Stimulated activated CD4-positive, alpha-beta T cell treated with anti-CD3 and anti-CD28 coated beads, Interleukin-15, amount 100 ng/mL, for 48 hours (primary cell): ENCODE measurements around the gene TEX2.
"Not testable (repeated sequence)": the region's sequence is repeated elsewhere in the genome, so short reads cannot be mapped to it uniquely, and the experiment has no call there.

ENCODE experiments used
- DNase-seq, 2 donors: peaks; one replicate each; pipeline ENCODE4 v3.0.0-alpha.2; 2020; ENCODE audit warnings: low read depth in 2 of 2

TEX2 gene

GRCh38 chr17:64182325-64183012 lies 80.6 kb downstream of the TEX2 start:
- no peak for DNase-seq

DNA sequence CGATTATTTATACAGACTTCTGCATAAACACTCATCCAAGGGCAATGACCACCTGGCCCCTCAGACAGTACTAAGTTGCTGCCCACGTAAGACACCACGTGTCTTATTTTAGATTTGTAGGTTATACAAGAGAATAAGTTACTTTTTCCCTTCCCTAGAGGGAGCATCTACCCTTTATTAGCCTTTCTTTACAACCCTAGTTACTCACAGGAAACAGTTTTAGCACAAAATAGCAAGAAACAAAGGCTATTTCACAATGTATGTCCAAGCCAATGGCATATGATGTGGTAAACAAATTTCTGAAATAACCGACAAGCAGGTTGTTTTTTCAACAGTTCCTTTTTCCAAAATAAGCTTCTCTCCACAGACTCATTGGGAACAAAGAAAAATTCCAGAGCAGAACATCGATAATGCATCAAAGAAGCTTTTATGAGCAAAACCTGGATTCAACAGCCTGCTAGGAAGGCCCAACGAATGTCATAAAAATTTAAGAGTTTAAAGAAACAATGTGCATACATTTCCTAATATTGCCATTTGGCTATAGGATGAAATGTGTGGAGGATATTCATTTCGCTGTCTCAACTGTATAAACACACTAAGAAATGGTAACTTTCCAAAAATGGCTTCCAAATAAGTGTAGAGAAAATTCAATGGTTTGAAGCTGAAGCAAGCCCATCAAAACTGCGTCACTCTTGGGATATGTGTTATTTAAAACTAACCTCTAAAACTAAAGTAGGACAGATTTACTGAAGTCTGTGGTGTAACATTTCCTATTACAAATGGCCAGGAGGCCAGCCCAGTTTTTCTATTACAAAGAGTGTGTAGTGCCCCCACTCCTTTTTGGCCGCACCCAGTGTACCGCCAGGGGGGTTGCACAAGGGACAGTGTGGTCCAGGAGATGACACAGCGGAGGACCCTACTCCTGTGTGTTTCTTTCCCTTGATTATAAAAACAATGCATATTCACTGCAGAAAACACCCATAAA lies 82.7 kb downstream of the TEX2 start:
- no peak for DNase-seq

- DNase-seq, result not testable (repeated sequence)
Observed at GRCh38 chr17:64179024-64179423, 84.0 kb downstream of the TEX2 start.

GRCh38 chr17:64178011-64178825 lies 84.8 kb downstream of the TEX2 start:
- no peak for DNase-seq

DNA sequence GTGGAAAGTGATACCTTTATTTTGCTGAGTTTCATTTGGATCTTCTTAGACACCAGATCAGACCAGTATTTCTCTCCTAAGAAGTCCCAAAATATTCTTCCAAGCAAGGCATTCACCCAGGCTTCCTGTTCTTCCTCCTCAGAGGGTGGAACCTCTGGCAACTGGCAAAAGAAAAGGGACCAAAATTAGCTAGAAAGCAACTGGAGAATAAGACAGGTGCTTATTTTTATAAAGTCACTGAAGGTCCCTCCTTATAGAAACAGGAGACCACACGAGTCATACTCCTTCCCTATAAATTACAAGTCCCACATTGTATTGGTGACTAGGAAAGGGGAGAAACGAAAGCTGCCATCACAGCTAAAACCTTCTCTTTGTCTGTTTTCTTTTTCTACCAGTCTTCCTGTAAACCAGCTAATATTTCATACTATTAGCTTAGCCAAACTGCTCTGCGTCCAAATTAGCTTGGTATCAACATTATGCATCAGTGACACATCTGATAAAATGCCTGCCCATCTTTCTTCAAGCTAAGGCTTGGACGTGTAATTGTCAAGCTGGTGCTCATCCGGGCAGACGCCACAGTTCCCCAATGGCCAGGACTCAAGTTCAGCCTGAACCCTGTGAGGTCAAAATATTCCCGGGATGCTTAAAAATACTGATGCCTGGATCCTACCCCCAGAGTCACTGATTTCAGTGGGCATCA lies 85.6 kb downstream of the TEX2 start:
- no peak for DNase-seq

GRCh38 chr17:64176556-64176955 lies 86.5 kb downstream of the TEX2 start:
- DNase-seq, result no peak

- DNase-seq, result no peak
Observed at GRCh38 chr17:64174686-64175456, 88.2 kb downstream of the TEX2 start.

DNA sequence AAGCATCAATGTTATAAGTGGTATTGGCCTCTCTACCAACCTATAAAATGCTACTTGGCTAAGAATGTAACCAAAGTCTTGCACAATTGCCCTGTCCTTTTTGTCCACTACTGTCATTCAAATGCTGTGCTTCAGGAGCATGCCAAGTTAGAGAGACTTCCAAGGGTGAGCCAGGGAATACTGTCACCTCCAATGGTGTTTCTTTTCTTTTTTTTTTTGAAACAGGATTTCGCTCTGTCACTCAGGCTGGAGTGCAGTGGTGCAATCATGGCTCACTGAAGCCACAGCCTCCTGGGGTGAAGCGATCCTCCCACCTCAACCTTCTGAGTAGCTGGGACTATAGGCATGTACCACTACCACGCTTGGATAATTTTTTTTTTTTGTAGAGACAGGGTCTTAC lies 89.4 kb downstream of the TEX2 start:
- DNase-seq, result no peak

GRCh38 chr17:64172510-64172909 lies 90.5 kb downstream of the TEX2 start:
- DNase-seq, result no peak

GRCh38 chr17:64171041-64171440 lies 92.0 kb downstream of the TEX2 start:
- DNase-seq, result no peak

DNA sequence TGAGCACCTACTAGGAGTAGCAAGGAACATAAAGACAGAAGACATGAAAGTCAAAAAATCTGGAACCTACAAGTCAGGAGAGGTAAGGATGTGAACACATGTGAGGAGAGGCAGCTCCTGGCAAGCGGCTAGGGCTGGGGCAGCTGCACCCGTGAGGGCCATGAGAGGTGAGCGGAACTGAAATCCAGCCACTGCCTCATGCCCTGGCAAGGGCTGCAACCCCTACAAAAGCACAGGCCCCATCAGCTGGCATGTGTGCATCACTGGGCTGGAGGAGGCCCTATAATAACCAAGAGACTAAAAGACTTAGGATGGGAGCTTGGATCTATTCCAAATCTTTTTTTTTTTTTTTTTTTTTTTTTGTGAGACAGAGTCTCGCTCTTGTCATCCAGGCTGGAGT lies 92.8 kb downstream of the TEX2 start:
- DNase-seq, result no peak

DNA sequence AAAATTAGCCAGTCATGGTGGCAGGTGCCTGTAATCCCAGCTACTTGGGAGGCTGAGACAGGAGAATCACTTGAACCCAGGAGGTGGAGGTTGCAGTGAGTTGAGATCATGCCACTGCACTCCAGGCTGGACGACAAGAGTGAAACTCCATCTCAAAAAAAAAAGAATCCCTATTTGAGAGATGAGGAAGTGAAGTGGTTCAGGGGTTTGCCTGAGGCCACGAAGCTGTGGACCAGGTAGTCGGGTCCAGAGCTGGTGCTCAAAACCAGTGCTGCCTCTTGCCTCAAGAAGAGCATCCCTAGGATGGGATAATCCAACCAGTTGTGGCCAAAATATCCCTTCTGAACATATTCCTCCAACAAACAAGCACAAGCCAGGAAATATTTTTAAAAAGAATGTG lies 95.4 kb downstream of the TEX2 start:
- DNase-seq, result not testable (repeated sequence)

DNA sequence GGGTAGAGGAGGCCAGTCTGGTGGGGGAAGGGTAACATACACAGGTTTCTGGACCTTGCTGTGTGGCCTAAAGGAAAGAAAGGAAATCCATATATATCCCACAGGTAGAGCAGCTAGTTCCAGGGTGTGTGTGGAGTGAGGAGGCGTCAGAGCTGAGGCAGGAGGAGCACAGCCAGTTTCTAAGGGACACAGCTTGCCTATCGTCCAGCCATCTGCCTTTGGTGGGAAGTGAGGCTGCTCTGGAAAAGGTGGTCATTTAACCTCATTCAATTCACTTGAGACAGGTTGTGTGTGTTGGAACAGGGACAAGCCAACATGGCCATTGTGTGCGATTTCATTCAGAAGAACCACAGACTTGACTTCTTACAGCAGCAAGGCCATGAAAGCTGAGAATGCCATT lies 96.2 kb downstream of the TEX2 start:
- no peak for DNase-seq

GRCh38 chr17:64165347-64165746 lies 97.7 kb downstream of the TEX2 start:
- no peak for DNase-seq

- no peak for DNase-seq
Observed at GRCh38 chr17:64164596-64165285, 98.3 kb downstream of the TEX2 start.

GRCh38 chr17:64163468-64163867 lies 99.6 kb downstream of the TEX2 start:
- DNase-seq, result no peak

DNA sequence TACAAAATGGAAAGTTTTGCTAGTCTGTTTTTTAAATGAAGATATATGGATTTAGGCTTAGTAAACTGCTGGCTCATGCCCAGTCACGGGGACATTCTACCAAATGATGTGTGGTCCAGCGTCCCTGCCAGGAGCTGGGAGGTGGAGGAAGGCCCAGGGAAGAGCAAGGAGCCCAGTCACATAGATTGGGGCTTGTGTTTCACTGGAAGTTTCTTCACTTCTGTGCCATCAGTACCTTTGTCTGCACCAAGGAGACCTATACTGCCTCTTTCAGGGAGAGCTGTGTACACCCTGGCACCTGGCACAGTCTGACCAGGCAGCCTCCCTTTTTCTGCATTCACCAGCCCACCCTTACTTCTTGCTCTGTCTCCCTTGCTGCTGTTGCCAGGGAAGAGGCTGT lies 100.5 kb downstream of the TEX2 start:
- no peak for DNase-seq

- no peak for DNase-seq
Observed at GRCh38 chr17:64161380-64162176, 101.5 kb downstream of the TEX2 start.

DNA sequence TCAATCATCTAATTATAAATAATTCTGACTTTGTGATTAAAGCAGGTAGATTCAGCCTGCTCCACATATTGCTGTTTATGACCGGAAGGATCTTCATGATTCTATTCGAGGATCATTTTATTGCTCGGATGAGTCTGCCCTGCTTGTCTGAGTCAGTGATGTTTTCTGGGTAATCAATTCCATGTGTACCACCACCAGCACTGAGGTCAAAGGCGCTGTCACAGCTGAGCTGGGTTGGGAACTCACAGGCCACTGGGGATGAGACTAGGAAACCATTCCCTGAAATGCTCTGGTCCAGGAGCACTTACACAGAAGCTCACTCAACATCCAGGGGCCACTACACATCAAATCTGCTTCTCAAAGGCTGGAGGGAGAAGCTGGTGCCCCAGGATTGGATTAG lies 102.7 kb downstream of the TEX2 start:
- DNase-seq, result no peak
